RPMI8226 (cell line): ENCODE measurements around the gene AGO1.
A peak's percentile ranks its signal among the peaks of the same experiment; 100 is the strongest.
"Not testable (repeated sequence)": the region's sequence is repeated elsewhere in the genome, so short reads cannot be mapped to it uniquely, and the experiment has no call there.

Experiments used
- DNase-seq: peaks from one replicate; pipeline ENCODE4 v3.0.0-alpha.2; 2015

The AGO1 gene

GRCh38 chr1:35925741-35926140 is 42.7 kb downstream of the AGO1 start:
- no peak for DNase-seq

- no peak for DNase-seq
These were observed 44.5 kb downstream of the AGO1 start for GRCh38 chr1:35927472-35927871.

GRCh38 chr1:35929730-35930592 is 47.0 kb downstream of the AGO1 start:
- DNase-seq, result peak; percentile 72

GRCh38 chr1:35930593-35931445 is 47.8 kb downstream of the AGO1 start, which contains the start of gene AGO3:
TSS of gene AGO3 (plus strand) at chr1:35931105. CDS start at chr1:35931427, 322 bp downstream.
- DNase-seq, result peak; percentile 93

- DNase-seq, result peak; percentile 78
These were observed 48.6 kb downstream of the AGO1 start for GRCh38 chr1:35931446-35932157.

- DNase-seq, result no peak
These were observed 49.2 kb downstream of the AGO1 start for GRCh38 chr1:35932158-35932636.

GRCh38 chr1:35932941-35933340 is 49.9 kb downstream of the AGO1 start:
- DNase-seq, result no peak

GRCh38 chr1:35935442-35936388 is 52.7 kb downstream of the AGO1 start:
- no peak for DNase-seq

- no peak for DNase-seq
These were observed 53.8 kb downstream of the AGO1 start for GRCh38 chr1:35936838-35937237.

GRCh38 chr1:35939484-35939883 is 56.5 kb downstream of the AGO1 start:
- no peak for DNase-seq

- no peak for DNase-seq
These were observed 62.3 kb downstream of the AGO1 start for GRCh38 chr1:35945327-35945726.

- DNase-seq, result no peak
These were observed 64.5 kb downstream of the AGO1 start for GRCh38 chr1:35947547-35947946.

GRCh38 chr1:35958558-35958957 is 75.5 kb downstream of the AGO1 start:
- DNase-seq, result no peak

GRCh38 chr1:35959304-35959703 is 76.3 kb downstream of the AGO1 start:
- DNase-seq, result no peak

- DNase-seq, result no peak
These were observed 79.9 kb downstream of the AGO1 start for GRCh38 chr1:35962952-35963351.

- DNase-seq, result not testable (repeated sequence)
These were observed 81.3 kb downstream of the AGO1 start for GRCh38 chr1:35964277-35964676.

- DNase-seq, result no peak
These were observed 85.4 kb downstream of the AGO1 start for GRCh38 chr1:35968396-35968795.

GRCh38 chr1:35971601-35972000 is 88.6 kb downstream of the AGO1 start:
- no peak for DNase-seq

- DNase-seq, result not testable (repeated sequence)
These were observed 89.6 kb downstream of the AGO1 start for GRCh38 chr1:35972631-35973030.

- DNase-seq, result no peak
These were observed 97.1 kb downstream of the AGO1 start for GRCh38 chr1:35980090-35980489.
